IPS DF 6.9 (cell line): Measurements from ENCODE around the gene SLC51B.
"Not testable (repeated sequence)": the region's sequence is repeated elsewhere in the genome, so short reads cannot be mapped to it uniquely, and the experiment has no call there.

Experiments used
- DNase-seq: peaks from one replicate; pipeline ENCODE4 v3.0.0-alpha.2; 2013; ENCODE audit warnings: low read depth, low spot score
- H3K27ac ChIP-seq: one replicate; pipeline ENCODE4 v1.5.1; 2013; ENCODE audit warnings: low read length, control low read depth
- H3K27me3 ChIP-seq: 2 replicates; pipeline ENCODE4 v1.6.1; 2013; ENCODE audit warnings: mild to moderate bottlenecking, low read length; ENCODE audit not compliant: control insufficient read depth, insufficient read depth
- H3K36me3 ChIP-seq: 2 replicates; pipeline ENCODE4 v1.6.1; 2013; ENCODE audit warnings: low read length; ENCODE audit not compliant: control insufficient read depth, insufficient read depth
- H3K4me1 ChIP-seq: 2 replicates; pipeline ENCODE4 v1.6.1; 2013; ENCODE audit warnings: low read length; ENCODE audit not compliant: control insufficient read depth, insufficient read depth
- H3K4me3 ChIP-seq: 2 replicates; pipeline ENCODE4 v1.5.1; 2013; ENCODE audit warnings: mild to moderate bottlenecking, low read length
- H3K9me3 ChIP-seq: 2 replicates; pipeline ENCODE4 v1.6.1; 2013; ENCODE audit warnings: low read length, inconsistent platforms; ENCODE audit not compliant: control insufficient read depth, insufficient read depth
- WGBS: extraction: QIAGEN DNeasy Blood & Tissue Kit; methylation state at CpG from one replicate; pipeline ENCODE4 v1.1.7; 2013; ENCODE audit warnings: mixed read lengths, missing lambda C conversion rate; ENCODE audit not compliant: insufficient read length, insufficient coverage; 5-methylcytosine and 5-hydroxymethylcytosine counted together

SLC51B gene

DNA sequence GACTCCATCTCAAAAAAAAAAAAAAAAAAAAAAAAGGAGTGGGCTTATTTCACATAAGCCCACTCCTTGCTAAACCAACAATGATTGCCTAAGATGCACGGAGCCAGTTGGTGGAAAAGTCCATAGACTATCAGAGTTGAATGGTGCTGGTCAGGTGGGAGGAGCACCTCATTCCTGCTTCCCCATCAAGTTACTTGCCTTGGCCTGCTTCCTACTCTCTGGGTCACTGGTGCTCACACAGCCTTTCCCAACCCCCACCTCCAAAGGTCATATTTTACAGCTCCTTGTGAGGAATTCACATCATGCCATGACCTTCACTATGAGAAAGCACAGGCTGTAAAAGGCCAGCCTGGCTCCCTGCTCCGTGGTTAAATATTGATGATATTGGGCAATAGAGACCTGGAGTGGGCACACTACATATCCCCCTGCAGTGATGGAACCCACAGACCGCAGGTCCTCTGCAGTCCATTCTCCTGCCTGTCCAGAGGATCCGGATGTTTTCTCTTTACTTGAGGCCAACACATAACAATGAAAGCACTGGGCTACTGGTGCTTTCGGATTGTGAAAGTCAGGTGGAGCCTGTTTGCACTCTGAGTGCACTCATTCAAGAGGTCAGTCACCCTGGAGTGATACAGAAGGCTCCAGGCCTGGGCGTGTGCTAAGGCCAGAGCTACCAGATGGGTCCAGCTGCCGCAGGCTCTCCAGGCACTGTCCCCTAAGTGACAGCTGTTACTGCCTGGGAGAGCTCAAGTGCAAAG, at the start of gene SLC51B:
Gene SLC51B (plus strand): TSS at position 664 of the 758 bp plus-strand sequence. CDS start 4,618 bp downstream, outside the sequence.
- no peak within 1 kb of the TSS for H3K27ac ChIP-seq
- no peaks in the 10 kb centered on the region for H3K4me1 ChIP-seq
- H3K9me3 ChIP-seq, result no peaks in the 10 kb centered on the region
- no peak within 1 kb of the TSS for H3K4me3 ChIP-seq
- no peak for DNase-seq
- H3K27me3 ChIP-seq, result no peaks in the 10 kb centered on the region
- no CpG with 5 or more reads among the region's 7 CpGs for WGBS
- H3K36me3 ChIP-seq, result no peaks in the 10 kb centered on the region

DNA sequence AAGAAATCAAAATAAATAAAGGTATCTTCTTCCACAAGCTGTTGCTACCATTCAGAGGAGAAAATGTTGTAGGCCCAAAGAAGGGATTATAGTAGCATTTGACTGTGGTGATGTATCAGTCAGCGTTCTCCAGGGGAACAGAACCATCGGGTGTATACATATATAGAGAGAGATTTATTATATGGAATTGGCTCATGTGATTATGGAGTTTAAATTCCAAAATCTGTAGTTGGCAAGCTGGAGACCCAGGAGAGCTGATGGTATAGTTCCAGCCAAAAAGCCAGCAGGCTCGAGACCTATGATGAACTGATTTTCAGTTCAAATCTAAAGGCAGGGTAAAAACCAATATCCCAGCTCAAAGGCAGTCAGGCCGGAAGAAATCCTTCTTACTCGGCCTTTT, 48.1 kb upstream of the SLC51B start:
- no CpG with 5 or more reads among the region's 5 CpGs for WGBS
- H3K36me3 ChIP-seq, result no peaks in the 10 kb centered on the region
- no peaks in the 10 kb centered on the region for H3K9me3 ChIP-seq
- no peaks in the 10 kb centered on the region for H3K4me1 ChIP-seq
- no peak overlapping the region for H3K4me3 ChIP-seq
- H3K27me3 ChIP-seq, result no peaks in the 10 kb centered on the region
- DNase-seq, result no peak
- no peak overlapping the region for H3K27ac ChIP-seq

DNA sequence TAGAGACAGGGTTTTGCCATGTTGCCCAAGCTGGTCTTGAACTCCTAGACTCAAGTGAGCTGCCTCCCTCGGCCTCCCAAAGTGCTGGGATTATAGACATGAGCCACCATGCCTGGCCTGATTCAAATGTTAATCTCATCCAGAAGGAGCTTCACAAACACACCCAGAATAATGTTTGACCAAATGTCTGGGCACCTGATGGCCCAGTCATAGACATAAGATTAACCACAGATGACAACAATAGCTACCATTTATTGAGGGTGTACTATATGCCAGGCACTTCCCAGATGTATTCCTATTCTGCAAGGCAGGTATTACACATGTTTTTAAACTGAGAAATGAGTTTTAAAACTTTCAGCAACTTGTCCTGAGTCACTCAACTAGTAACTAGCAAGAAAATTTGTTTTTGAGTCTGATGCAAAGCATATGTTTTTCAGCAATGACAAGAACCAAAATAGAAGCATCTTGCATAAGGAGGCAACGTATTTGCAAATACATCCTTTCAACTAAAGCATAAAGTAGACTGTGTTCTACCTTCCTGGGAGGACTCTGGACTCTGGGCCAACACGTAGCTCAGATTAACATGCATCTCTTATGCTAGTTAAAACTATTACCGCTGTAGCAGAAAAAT, 47.3 kb upstream of the SLC51B start:
- WGBS, result no CpG with 5 or more reads among the region's 4 CpGs
- Histone ChIP-seq H3K4me3 (no peak overlapping the region), H3K27me3 (no peaks in the 10 kb centered on the region), H3K36me3 (no peaks in the 10 kb centered on the region), H3K9me3 (no peaks in the 10 kb centered on the region), H3K27ac (no peak overlapping the region), H3K4me1 (no peaks in the 10 kb centered on the region)
- no peak for DNase-seq

DNA sequence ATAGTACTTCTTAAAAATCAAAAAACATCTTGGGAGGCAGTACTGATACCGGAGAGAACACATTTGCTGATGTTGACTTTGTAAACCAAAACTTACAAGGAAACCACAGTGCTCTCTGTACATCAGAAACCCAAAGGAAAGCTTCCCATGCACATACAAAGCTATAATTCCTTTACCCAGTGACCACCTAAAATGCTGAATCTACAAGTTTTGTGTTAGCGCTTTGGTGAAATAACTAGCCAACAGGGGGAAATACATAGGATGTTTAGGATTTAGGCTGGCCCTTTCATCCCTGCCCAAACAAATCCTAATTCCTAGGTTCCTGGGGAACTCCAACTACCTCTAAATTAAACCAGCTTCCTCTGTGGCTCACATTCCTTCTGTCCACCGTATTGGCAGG, 40.2 kb upstream of the SLC51B start:
- DNase-seq, result no peak
- H3K4me3 ChIP-seq, result no peak overlapping the region
- no peaks in the 10 kb centered on the region for H3K27me3 ChIP-seq
- no peaks in the 10 kb centered on the region for H3K4me1 ChIP-seq
- H3K36me3 ChIP-seq, result no peaks in the 10 kb centered on the region
- no peaks in the 10 kb centered on the region for H3K9me3 ChIP-seq
- WGBS, result no CpG with 5 or more reads among the region's 3 CpGs
- no peak overlapping the region for H3K27ac ChIP-seq

DNA sequence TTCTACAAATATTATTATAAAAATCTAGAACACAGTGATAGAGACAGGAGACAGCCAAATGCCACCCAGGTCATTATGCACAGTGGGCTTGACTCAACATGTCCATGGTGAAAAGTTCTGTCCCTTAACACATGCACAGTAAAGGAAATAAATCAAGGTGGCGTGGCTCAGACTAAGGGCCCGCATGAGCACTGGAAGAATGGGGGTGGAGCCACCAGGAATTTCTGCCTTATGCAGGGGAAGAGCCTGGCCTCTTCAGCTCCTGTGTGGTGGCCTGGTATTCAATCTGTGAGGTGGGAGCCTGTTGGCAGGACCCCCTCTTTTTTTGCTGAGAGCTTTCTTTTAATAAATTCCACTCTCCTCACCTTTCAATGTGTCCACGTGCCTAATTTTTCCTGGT, 38.3 kb upstream of the SLC51B start:
- Histone ChIP-seq H3K27ac (no peak overlapping the region), H3K4me3 (no peak overlapping the region), H3K36me3 (no peaks in the 10 kb centered on the region), H3K9me3 (no peaks in the 10 kb centered on the region), H3K4me1 (no peaks in the 10 kb centered on the region), H3K27me3 (no peaks in the 10 kb centered on the region)
- no CpG with 5 or more reads among the region's 3 CpGs for WGBS
- no peak for DNase-seq

DNA sequence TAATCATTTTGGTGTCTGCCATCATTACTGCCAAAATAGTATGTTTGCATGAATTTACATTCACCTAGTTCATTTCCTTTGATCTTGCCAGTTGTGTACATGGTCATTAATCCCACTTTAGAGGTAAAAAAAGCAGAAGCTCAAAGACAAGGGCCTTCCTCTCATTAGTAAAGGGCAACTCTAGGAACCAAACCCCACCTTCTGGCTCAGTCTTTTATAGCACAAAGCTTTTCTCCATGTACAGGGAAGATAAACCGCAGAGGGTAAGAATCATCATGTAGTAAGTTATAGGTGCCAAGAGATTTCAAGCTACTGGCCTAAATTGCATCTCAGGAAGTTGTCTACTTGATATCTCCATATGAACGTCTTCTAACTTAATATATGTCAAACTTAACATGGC, 36.2 kb upstream of the SLC51B start:
- Histone ChIP-seq H3K4me1 (no peaks in the 10 kb centered on the region), H3K27ac (no peak overlapping the region), H3K9me3 (no peaks in the 10 kb centered on the region), H3K4me3 (no peak overlapping the region), H3K36me3 (no peaks in the 10 kb centered on the region), H3K27me3 (no peaks in the 10 kb centered on the region)
- WGBS, result no CpG with 5 or more reads among the region's 2 CpGs
- no peak for DNase-seq

DNA sequence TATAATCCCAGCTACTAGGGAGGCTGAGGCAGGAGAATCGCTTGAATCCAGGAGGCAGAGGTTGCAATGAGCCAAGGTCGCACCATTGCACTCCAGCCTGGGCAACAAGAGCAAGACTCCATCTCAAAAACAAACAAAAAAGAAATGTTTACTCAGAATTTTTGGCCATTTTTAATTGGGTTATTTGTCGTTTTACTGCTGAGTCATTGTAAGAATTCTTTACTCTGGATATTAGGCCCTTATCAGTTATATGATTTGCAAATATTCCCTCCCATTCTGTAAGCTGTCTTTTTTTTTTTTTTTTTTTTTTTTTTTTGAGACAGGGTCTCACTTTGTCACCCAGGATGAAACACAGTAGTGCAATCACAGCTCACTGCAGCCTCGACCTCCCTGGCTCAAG, 34.0 kb upstream of the SLC51B start:
- not testable (repeated sequence) for DNase-seq, H3K4me3 ChIP-seq, H3K4me1 ChIP-seq, H3K9me3 ChIP-seq, H3K27ac ChIP-seq, H3K27me3 ChIP-seq, H3K36me3 ChIP-seq
- WGBS, result no CpG with 5 or more reads among the region's 4 CpGs

DNA sequence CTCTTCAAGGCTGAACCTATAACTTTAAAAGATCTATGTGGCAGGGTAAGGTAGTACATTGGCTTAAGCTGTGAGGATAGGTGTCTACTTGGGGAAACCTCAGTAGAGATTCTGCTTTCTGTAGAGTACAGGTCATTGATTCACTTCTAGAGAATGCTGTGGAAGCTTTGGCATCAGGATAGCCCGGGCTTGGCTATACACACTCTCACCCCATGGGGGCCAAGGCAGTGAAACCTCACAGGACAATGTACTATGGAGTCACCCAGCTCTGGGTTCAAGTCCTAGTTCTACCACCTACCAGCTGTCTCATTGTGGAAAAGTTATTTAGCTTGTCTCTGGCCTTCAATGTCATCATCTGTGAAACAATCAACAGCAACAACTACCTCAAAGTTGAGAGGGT, 24.8 kb upstream of the SLC51B start:
- H3K27ac ChIP-seq, result no peak overlapping the region
- no peaks in the 10 kb centered on the region for H3K27me3 ChIP-seq
- no peak overlapping the region for H3K4me3 ChIP-seq
- peaks cover 3% of the 10 kb centered on the region; the same call in 1 of the 2 replicates for H3K36me3 ChIP-seq
- no peaks in the 10 kb centered on the region for H3K9me3 ChIP-seq
- no peaks in the 10 kb centered on the region for H3K4me1 ChIP-seq
- DNase-seq, result no peak
- no CpG with 5 or more reads among the region's 1 CpG for WGBS

DNA sequence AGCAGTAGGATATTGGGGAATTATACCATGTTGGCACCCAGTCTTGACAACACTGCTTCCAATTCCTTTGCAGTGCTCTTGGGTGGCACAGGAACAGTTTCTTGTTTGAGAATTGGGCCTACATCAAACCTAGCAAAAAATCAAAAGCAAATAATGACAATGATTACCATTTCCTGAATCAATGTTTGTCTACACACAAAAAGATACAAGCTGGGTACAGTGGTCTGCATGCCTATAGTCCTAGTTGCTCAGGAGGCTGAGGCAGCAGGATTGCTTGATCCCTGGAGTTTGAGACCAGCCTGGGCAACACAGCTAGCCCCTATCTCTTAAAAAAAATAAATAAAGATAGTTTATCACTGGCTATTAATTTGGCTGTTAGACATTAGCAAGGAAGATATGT, 23.7 kb upstream of the SLC51B start:
- no peaks in the 10 kb centered on the region for H3K9me3 ChIP-seq
- H3K36me3 ChIP-seq, result no peaks in the 10 kb centered on the region; the same call in 1 of the 2 replicates
- H3K27ac ChIP-seq, result no peak overlapping the region

DNA sequence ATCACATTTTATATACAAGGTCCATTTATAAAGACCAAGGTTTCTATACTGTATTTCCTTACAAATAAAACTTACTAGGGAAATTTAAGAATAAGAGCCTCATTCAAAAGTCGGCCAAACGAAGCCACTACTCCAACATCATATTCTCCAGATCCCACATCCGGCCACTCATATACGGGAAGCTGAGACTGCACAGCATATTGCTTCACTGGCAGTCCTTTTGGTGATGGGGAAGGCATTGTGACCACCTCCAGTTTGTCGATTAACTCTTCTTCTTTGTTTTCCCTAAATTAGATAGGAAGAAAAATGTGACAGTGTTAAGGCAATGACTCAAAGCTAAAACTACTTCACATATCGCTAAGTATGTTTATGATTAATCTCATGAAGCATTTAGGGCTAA, 18.4 kb upstream of the SLC51B start:
- Histone ChIP-seq H3K4me3 (no peak overlapping the region), H3K36me3 (no peaks in the 10 kb centered on the region), H3K4me1 (no peaks in the 10 kb centered on the region), H3K27me3 (no peaks in the 10 kb centered on the region), H3K27ac (no peak overlapping the region), H3K9me3 (no peaks in the 10 kb centered on the region)
- no peak for DNase-seq
- WGBS, result no CpG with 5 or more reads among the region's 6 CpGs

More for the DNA sequence above, 23.7 kb upstream of the SLC51B start:
- Histone ChIP-seq H3K27me3 (no peaks in the 10 kb centered on the region), H3K4me3 (no peak overlapping the region), H3K4me1 (no peaks in the 10 kb centered on the region)
- no peak for DNase-seq

DNA sequence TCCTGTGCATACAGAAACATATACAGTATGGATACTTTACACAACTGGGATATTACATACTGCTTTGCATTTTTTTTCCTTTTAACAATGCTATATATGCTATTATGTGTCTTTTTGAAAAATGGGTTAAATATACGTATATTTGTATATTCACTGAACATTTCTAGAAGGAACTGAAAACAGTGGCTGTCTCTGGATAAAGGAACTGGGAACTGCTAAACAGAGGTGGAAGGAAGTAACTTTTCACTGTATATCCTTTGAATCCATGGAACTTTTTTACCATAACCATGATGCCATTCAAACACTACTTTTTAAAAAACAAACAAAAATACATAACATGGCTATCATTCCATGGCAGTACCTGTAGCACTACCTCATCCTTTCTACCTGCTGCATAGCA, 17.6 kb upstream of the SLC51B start:
- Histone ChIP-seq H3K4me3 (no peak overlapping the region), H3K9me3 (no peaks in the 10 kb centered on the region), H3K27ac (no peak overlapping the region), H3K4me1 (no peaks in the 10 kb centered on the region), H3K36me3 (no peaks in the 10 kb centered on the region), H3K27me3 (no peaks in the 10 kb centered on the region)
- no CpG with 5 or more reads among the region's 1 CpG for WGBS
- no peak for DNase-seq
